ENCODE data around the gene BTC.
A peak's percentile ranks its signal among the peaks of the same experiment; 100 is the strongest.
"Not testable (repeated sequence)": the region's sequence is repeated elsewhere in the genome, so short reads cannot be mapped to it uniquely, and the experiment has no call there.

The BTC gene

DNA sequence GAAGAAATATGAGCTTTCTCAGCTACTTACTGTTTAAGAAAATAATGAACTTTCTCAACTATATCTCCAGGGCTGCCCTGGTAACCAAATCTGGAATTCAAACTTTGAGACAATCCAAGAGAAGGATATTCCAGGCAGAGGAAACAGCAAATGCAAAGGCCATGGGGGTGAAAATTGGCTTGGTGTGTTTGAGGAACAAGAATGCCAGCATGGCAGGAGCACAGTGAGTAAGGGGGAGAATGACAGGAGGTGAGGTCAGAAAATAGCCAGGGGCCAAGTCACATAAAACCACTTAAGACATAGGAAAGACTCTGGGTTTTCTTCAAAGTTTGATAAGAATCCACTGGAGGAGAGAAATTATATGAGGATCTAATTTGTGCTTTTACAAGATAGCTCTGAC, 27.2 kb upstream of the BTC start:
- no peak overlapping the region for H3K27ac ChIP-seq
- H3K4me3 ChIP-seq = no peak overlapping the region
- DNase-seq (ENCODE audit: low spot score) = no peak
- TF ChIP-seq, protein P1, sequence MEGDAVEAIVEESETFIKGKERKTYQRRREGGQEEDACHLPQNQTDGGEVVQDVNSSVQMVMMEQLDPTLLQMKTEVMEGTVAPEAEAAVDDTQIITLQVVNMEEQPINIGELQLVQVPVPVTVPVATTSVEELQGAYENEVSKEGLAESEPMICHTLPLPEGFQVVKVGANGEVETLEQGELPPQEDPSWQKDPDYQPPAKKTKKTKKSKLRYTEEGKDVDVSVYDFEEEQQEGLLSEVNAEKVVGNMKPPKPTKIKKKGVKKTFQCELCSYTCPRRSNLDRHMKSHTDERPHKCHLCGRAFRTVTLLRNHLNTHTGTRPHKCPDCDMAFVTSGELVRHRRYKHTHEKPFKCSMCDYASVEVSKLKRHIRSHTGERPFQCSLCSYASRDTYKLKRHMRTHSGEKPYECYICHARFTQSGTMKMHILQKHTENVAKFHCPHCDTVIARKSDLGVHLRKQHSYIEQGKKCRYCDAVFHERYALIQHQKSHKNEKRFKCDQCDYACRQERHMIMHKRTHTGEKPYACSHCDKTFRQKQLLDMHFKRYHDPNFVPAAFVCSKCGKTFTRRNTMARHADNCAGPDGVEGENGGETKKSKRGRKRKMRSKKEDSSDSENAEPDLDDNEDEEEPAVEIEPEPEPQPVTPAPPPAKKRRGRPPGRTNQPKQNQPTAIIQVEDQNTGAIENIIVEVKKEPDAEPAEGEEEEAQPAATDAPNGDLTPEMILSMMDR (IDR thresholded peaks at IDR 0.05) = no peak

DNA sequence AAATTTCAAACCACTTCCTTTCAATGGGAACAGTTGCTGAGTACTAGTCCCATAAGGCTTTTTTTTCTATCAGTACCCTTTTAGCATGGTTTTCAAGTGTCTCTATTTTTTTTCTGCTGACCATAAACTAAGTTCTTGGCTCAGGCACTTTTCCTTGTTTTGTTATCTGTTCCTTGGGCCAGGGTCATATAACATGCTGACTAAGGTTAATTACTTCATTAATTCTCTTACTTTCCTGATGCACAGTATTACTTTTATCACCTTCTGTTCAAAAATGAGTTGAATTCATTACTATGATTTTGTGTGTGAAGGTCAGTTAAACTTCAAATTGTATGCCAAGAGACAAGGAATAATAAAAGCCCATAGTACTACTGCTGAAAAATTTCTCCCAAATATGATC, 19.7 kb upstream of the BTC start:
- Histone ChIP-seq H3K27ac (no peak overlapping the region), H3K4me3 (no peak overlapping the region)
- no peak for DNase-seq (ENCODE audit: low spot score)
- TF ChIP-seq, protein P1 (IDR thresholded peaks at IDR 0.05) = no peak

DNA sequence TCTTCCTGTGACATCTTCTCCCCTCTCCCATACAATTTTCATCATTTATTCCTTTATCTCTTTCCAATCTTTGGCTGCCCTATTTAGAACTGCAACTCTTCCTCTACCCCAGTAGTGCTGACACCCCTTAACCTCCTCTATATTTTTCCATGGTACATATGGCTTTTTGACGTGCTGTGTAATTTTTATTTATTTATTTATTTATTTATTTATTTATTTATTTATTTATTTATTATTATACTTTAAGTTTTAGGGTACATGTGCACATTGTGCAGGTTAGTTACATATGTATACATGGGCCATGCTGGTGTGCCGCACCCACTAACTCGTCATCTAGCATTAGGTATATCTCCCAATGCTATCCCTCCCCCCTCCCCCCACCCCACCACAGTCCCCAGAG, 17.7 kb upstream of the BTC start:
- not testable (repeated sequence) for H3K27ac ChIP-seq; H3K4me3 ChIP-seq; DNase-seq (ENCODE audit: low spot score)

DNA sequence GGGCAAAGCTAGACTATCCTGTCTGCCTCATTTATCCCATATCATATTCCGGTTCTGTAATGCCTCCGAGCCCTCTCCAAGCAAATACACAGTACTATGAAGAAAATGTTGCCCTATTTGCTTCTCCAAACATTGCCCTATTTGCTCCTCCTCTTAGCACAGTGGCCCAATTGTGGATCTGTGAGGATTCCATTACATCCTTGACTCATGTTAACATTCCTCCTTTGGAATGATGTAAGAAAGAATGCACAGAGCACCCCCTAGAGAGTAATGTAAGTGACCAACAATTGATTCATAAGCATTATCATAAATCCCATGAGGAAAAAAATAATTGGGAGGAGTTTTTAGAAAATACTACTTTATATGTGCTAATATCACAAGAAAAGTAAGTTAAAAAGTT, 11.3 kb upstream of the BTC start:
- TF ChIP-seq, protein P1 (IDR thresholded peaks at IDR 0.05) = no peak
- DNase-seq (ENCODE audit: low spot score) = no peak
- H3K4me3 ChIP-seq = no peak overlapping the region
- H3K27ac ChIP-seq = no peak overlapping the region

DNA sequence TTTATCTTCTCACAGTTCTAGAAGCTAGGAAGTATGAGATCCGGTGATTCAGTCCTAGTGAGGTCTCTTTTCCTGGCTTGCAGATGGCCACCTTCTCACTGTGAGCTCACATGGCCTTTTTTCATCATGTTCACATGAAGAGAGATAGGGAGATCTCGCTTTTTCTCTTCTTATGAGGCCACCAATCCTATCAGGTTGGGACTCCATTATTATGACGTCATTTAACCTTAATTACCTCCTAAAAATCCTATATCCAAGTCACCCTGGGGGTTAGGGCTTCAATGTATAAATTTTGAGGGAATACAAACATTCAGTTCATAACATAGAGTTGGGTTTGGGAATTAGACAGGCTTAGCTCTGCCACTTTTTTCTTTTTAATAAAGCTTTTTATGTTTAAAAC, 6.0 kb upstream of the BTC start:
- no peak for DNase-seq (ENCODE audit: low spot score)
- H3K27ac ChIP-seq = no peak overlapping the region

DNA sequence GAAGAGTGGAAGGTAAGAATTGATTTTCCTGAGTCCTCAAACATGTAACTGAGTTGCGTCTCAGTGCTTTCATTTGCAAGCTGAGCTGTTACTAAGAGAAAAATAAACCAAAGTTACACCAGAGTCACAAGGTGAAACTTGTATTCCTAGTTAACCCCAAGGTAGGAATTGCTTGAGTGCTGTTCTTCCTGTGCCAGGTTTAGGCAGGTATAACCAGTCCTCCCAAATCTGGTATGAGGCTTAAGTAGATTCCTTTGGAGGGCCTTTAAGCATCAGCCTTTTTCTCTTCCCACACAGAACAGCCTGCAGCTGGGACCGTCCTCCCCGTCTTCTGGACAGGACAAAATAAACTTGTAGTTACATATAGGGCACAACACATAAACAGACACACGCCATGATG, 2.3 kb upstream of the BTC start:
- TF ChIP-seq, protein P1 (IDR thresholded peaks at IDR 0.05) = no peak

More for the DNA sequence above, 6.0 kb upstream of the BTC start:
- no peak overlapping the region for H3K4me3 ChIP-seq
- TF ChIP-seq, protein P1 (IDR thresholded peaks at IDR 0.05) = no peak

DNA sequence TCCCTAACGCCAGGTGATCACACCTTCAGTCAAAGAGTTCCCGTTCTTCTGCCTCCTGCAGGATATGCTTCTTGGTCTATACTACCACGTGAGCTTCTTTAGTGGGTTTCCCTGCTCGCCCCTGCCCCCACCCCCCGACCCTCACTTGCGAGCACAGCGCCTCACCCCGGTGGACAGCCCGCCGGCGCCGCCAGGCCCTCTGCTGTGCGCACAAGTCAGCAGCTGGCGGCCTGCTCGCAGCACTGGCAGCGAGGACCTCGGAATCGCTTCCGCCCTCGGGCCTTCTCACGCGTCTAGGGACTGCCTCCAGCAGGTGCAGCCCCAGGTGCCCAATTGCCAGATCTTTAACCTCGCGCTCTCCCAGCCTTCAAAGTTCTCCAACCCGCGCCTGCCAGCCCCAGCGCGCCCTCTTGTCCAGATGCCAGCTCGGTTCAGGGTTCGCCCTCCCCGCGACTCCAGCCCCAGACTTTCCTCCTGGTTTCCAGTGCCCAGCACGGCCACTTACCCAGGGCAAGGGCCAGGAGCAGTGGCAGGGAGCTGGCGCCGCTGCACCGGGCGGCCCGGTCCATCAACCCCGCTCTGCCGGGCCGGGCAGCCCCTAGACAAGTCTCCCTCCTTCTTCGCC, 454 bp downstream of the BTC start:
- TF ChIP-seq, protein P1 (IDR thresholded peaks at IDR 0.05) = peak; percentile 27
- H3K4me3 ChIP-seq = peak overlapping the region; percentile 83
- DNase-seq (ENCODE audit: low spot score) = peak; percentile 73
- H3K27ac ChIP-seq = peak overlapping the region; percentile 85 to 90

More for the DNA sequence above, 2.3 kb upstream of the BTC start:
- Histone ChIP-seq H3K4me3 (no peak overlapping the region), H3K27ac (no peak overlapping the region)
- DNase-seq (ENCODE audit: low spot score) = no peak

Data from coronary artery (tissue), 2 donors.